Measurements from ENCODE around the gene SYT11. TPM values are rescaled to one million over a fixed set of nuclear protein-coding genes. Genes with fewer than 3 reads are reported as not detected.

The SYT11 gene
- total RNA-seq, 2 experiments from 2014 or later: 18.1 to 19.0 TPM

- CTCF ChIA-PET: interaction anchor here (0.7 kb wide), 1 partner anchor 610 kb away, joined by 3 read pairs; no protein-coding TSS in a partner anchor
Measured at GRCh38 chr1:155858800-155859233, 550 bp upstream of the SYT11 start.

GRCh38 chr1:155859881-155860871 lies 809 bp downstream of the SYT11 start:
- ChIA-PET POLR2A (interaction anchor here (0.5 to 1.4 kb wide), 5 partner anchors 71 to 587 kb away, joined by 3 to 5 read pairs (median 3); partner anchors contain the start of genes CLK2 and KHDC4), CTCF (interaction anchor here (0.6 to 1.2 kb wide), 3 partner anchors 45 to 160 kb away, joined by 3 to 4 read pairs (median 4); no protein-coding TSS in a partner anchor)

More at GRCh38 chr1:155858800-155859233, 550 bp upstream of the SYT11 start:
- POLR2A ChIA-PET: interaction anchor here (0.6 to 1.0 kb wide), 2 partner anchors 10 to 72 kb away, joined by 5 to 6 read pairs; no protein-coding TSS in a partner anchor

GRCh38 chr1:155860970-155861510 lies 1.7 kb downstream of the SYT11 start:
- ChIA-PET CTCF (no interaction called here), POLR2A (interaction anchor here (1.4 kb wide), 1 partner anchor 73 kb away, joined by 3 read pairs; the partner anchor contains the start of gene KHDC4)

GRCh38 chr1:155861896-155862295 lies 2.5 kb downstream of the SYT11 start:
- ChIA-PET CTCF (no interaction called here), POLR2A (interaction anchor here (0.6 kb wide), 1 partner anchor 299 kb away, joined by 5 read pairs; no protein-coding TSS in a partner anchor)

GRCh38 chr1:155864393-155864792 lies 5.0 kb downstream of the SYT11 start:
- POLR2A ChIA-PET: no interaction called here
- CTCF ChIA-PET: no interaction called here

GRCh38 chr1:155867766-155868165 lies 8.4 kb downstream of the SYT11 start:
- POLR2A ChIA-PET: no interaction called here
- CTCF ChIA-PET: no interaction called here

GRCh38 chr1:155871390-155871789 lies 12.0 kb downstream of the SYT11 start:
- POLR2A ChIA-PET: no interaction called here
- CTCF ChIA-PET: interaction anchor here (0.6 kb wide), 1 partner anchor 445 kb away, joined by 3 read pairs; no protein-coding TSS in a partner anchor

GRCh38 chr1:155872527-155872926 lies 13.2 kb downstream of the SYT11 start:
- POLR2A ChIA-PET: no interaction called here
- CTCF ChIA-PET: interaction anchor here (0.9 kb wide), 1 partner anchor 10 kb away, joined by 3 read pairs; no protein-coding TSS in a partner anchor

GRCh38 chr1:155873860-155874259 lies 14.5 kb downstream of the SYT11 start:
- CTCF ChIA-PET: no interaction called here
- POLR2A ChIA-PET: no interaction called here

- ChIA-PET CTCF (interaction anchor here (0.8 kb wide), 1 partner anchor 123 kb away, joined by 3 read pairs; no protein-coding TSS in a partner anchor), POLR2A (no interaction called here)
Measured at GRCh38 chr1:155877945-155878344, 18.6 kb downstream of the SYT11 start.

- ChIA-PET POLR2A (interaction anchor here (0.5 kb wide), 1 partner anchor 98 kb away, joined by 3 read pairs; the partner anchor contains the start of gene ARHGEF2), CTCF (interaction anchor here (0.6 kb wide), 1 partner anchor 51 kb away, joined by 3 read pairs; no protein-coding TSS in a partner anchor)
Measured at GRCh38 chr1:155880251-155880650, 20.9 kb downstream of the SYT11 start.

- POLR2A ChIA-PET: no interaction called here
Measured at GRCh38 chr1:155880950-155881349, 21.6 kb downstream of the SYT11 start.

GRCh38 chr1:155882235-155882634 lies 22.9 kb downstream of the SYT11 start:
- POLR2A ChIA-PET: no interaction called here
- CTCF ChIA-PET: no interaction called here

More at GRCh38 chr1:155880950-155881349, 21.6 kb downstream of the SYT11 start:
- CTCF ChIA-PET: interaction anchor here (0.6 kb wide), 1 partner anchor 50 kb away, joined by 3 read pairs; no protein-coding TSS in a partner anchor

- POLR2A ChIA-PET: no interaction called here
- CTCF ChIA-PET: no interaction called here
Measured at GRCh38 chr1:155882766-155883165, 23.4 kb downstream of the SYT11 start.

GRCh38 chr1:155884031-155884960 lies 24.9 kb downstream of the SYT11 start:
- ChIA-PET POLR2A (no interaction called here), CTCF (no interaction called here)

GRCh38 chr1:155884982-155885381 lies 25.6 kb downstream of the SYT11 start:
- CTCF ChIA-PET: interaction anchor here (0.6 kb wide), 1 partner anchor 110 kb away, joined by 3 read pairs; no protein-coding TSS in a partner anchor
- POLR2A ChIA-PET: no interaction called here

- ChIA-PET CTCF (no interaction called here), POLR2A (no interaction called here)
Measured at GRCh38 chr1:155888481-155888880, 29.1 kb downstream of the SYT11 start.

- POLR2A ChIA-PET: interaction anchor here (0.6 kb wide), 2 partner anchors 1967 to 1968 kb away, joined by 3 read pairs; partner anchors contain the start of gene GATAD2B
- CTCF ChIA-PET: no interaction called here
Measured at GRCh38 chr1:155889566-155889965, 30.2 kb downstream of the SYT11 start.

- ChIA-PET CTCF (no interaction called here), POLR2A (interaction anchor here (0.6 kb wide), 1 partner anchor 1969 kb away, joined by 3 read pairs; no protein-coding TSS in a partner anchor)
Measured at GRCh38 chr1:155890251-155890650, 30.9 kb downstream of the SYT11 start.
